K562 (cell line): ENCODE results near the gene THAP2. TPM values are rescaled to one million over a fixed set of nuclear protein-coding genes. Genes with fewer than 3 reads are reported as not detected.

ENCODE experiments used
- ATAC-seq: fragments of 200-7000 bp; cut with Tn5 transposase; 3 replicates; pipeline ENCODE4 v1.9.1; 2020; ENCODE audit warnings: moderate library complexity
- BruUV-seq: library from RNA; stranded (reverse); fragments of 400-500 nt; replicated peaks from 2 replicates; lab custom pipeline; 2021; lab: Mats Ljungman, UMichigan
- CTCF ChIA-PET: fragments of 300-600 bp; formaldehyde crosslinking; extraction: SDS; loops from one replicate; lab custom pipeline; 2021; ENCODE audit warnings: low intra/inter-chr PET ratio; lab: Yijun Ruan, JAX
- POLR2A ChIA-PET: fragments of 300-600, 350-650 bp; sonication (Branson Sonifier 250); formaldehyde crosslinking; extraction: SDS; loops from one replicate; lab custom pipeline; 2021; ENCODE audit warnings: antibody characterized with exemption, inconsistent platforms; lab: Yijun Ruan, JAX
- DNase-seq, 4 experiments: peaks; one replicate each; pipeline versions ENCODE4 v3.0.0 to v3.0.0-alpha.2; 2011 to 2018; ENCODE audit warnings: low spot score in 3 of 4, mixed read lengths in 3 of 4; ENCODE audit errors: extremely low read depth in 1 of 4
- FAIRE-seq: peaks from 2 replicates; lab custom pipeline; 2011; peaks lifted over from hg19 to GRCh38; lab: Jason Lieb, UNC
- H2AFZ ChIP-seq: 2 replicates; pipeline ENCODE4 v1.6.0; 2011; ENCODE audit warnings: low read depth, low read length, control low read depth, inconsistent platforms
- H3K27ac ChIP-seq: fragments of 200-600 bp; 3 replicates; pipeline ENCODE4 v1.8.0; 2011; ENCODE audit warnings: low read depth, mild to moderate bottlenecking, control low read depth, inconsistent platforms, low read length, moderate library complexity, mixed read lengths; ENCODE audit errors: extremely low read depth
- H3K27me3 ChIP-seq, 2 experiments: fragments of 300-600 bp in 1 of 2; 2 replicates in 1 of 2; 3 replicates in 1 of 2; pipeline versions ENCODE4 v1.6.0 to v1.8.0; 2011; ENCODE audit warnings: inconsistent platforms in 2 of 2, low read length in 2 of 2, mild to moderate bottlenecking in 1 of 2, mixed read lengths in 1 of 2, moderate library complexity in 1 of 2; ENCODE audit not compliant: control insufficient read depth in 2 of 2, insufficient read depth in 2 of 2
- H3K36me3 ChIP-seq: fragments of 300-600 bp; 3 replicates; pipeline ENCODE4 v1.8.0; 2011; ENCODE audit warnings: mild to moderate bottlenecking, low read length, inconsistent platforms; ENCODE audit not compliant: control insufficient read depth, insufficient read depth
- H3K4me1 ChIP-seq, 2 experiments: fragments of 200-600 bp in 1 of 2; replicated peaks in 1 of 2; 2 replicates in 1 of 2; 3 replicates in 1 of 2; pipeline versions ENCODE4 v1.5.1 to v1.8.0; 2011; ENCODE audit warnings: inconsistent platforms in 2 of 2, low read length in 2 of 2, mild to moderate bottlenecking in 1 of 2, mixed read lengths in 1 of 2, moderate library complexity in 1 of 2; ENCODE audit not compliant: control insufficient read depth in 2 of 2, insufficient read depth in 2 of 2
- H3K4me2 ChIP-seq: 2 replicates; pipeline ENCODE4 v1.6.1; 2011; ENCODE audit warnings: low read length, control low read depth, inconsistent platforms, mixed read lengths; ENCODE audit not compliant: insufficient read depth
- H3K4me3 ChIP-seq: fragments of 200-600 bp; sonication (generic), shearing (Covaris generic); 2 replicates; pipeline ENCODE4 v1.5.1; 2016; ENCODE audit warnings: control low read depth, inconsistent platforms
- H3K79me2 ChIP-seq: fragments of 200-600 bp; 3 replicates; pipeline ENCODE4 v1.8.0; 2011; ENCODE audit warnings: low read length, inconsistent platforms; ENCODE audit not compliant: control insufficient read depth, insufficient read depth
- H3K9ac ChIP-seq, 2 experiments: 2 replicates each; pipeline versions ENCODE4 v1.6.0 to v1.6.1; 2011; ENCODE audit warnings: low read depth in 2 of 2, low read length in 2 of 2, control low read depth in 1 of 2, inconsistent platforms in 1 of 2, mild to moderate bottlenecking in 1 of 2, mixed read lengths in 1 of 2; ENCODE audit not compliant: insufficient read depth in 1 of 2
- H3K9me1 ChIP-seq: one replicate; pipeline ENCODE4 v1.6.0; 2011; ENCODE audit warnings: inconsistent platforms, mild to moderate bottlenecking, low read length, moderate library complexity; ENCODE audit not compliant: control insufficient read depth, insufficient read depth
- H3K9me3 ChIP-seq: replicated peaks from 2 replicates; pipeline ENCODE4 v1.5.1; 2011; ENCODE audit warnings: low read depth, low read length, inconsistent platforms; ENCODE audit not compliant: control insufficient read depth, insufficient read depth
- H4K20me1 ChIP-seq: replicated peaks from 2 replicates; pipeline ENCODE4 v1.6.1; 2011; ENCODE audit warnings: low read length, inconsistent platforms, mixed read lengths; ENCODE audit not compliant: control insufficient read depth, insufficient read depth
- CHCHD3 ChIP-seq: fragments of 250-450 bp; sonication (Bioruptor Pico); IDR thresholded peaks from 2 replicates; pipeline ENCODE4 v2.1.2; 2022; ENCODE audit warnings: mild to moderate bottlenecking
- ETV1 ChIP-seq: fragments of 450-650 bp; conservative IDR thresholded peaks from 2 replicates; pipeline ENCODE4 v1.6.1; 2016; ENCODE audit warnings: missing genetic modification characterization, control low read depth, low read depth, missing compliant biosample characterization
- FOXK1 ChIP-seq: sonication (generic); formaldehyde crosslinking; IDR thresholded peaks from 2 replicates; pipeline ENCODE4 v1.8.0; 2022; ENCODE audit warnings: missing genetic modification reagents, mild to moderate bottlenecking, borderline replicate concordance
- HDAC6 ChIP-seq: IDR thresholded peaks from 2 replicates; pipeline ENCODE4 v1.6.1; 2012; ENCODE audit warnings: low read depth, mild to moderate bottlenecking, control low read depth, inconsistent platforms, low read length, moderate library complexity
- HEY1 ChIP-seq: fragments of 250-450 bp; sonication (Bioruptor Pico); IDR thresholded peaks from 2 replicates; pipeline ENCODE4 v1.5.0; 2020; ENCODE audit warnings: mild to moderate bottlenecking, moderate library complexity, borderline replicate concordance
- HNRNPUL1 ChIP-seq: fragments of 200-400 bp; formaldehyde crosslinking; IDR thresholded peaks from 2 replicates; pipeline ENCODE4 v1.6.1; 2017; ENCODE audit warnings: low read length
- MAZ ChIP-seq, 2 experiments: fragments of 450-650 bp in 1 of 2; sonication (generic) in 1 of 2; formaldehyde crosslinking; IDR thresholded peaks in 1 of 2; conservative IDR thresholded peaks in 1 of 2; 2 replicates each; pipeline versions ENCODE4 v1.4.0 to v1.5.0; 2020; ENCODE audit warnings: mild to moderate bottlenecking in 1 of 2, missing genetic modification reagents in 1 of 2
- MEF2A ChIP-seq: IDR thresholded peaks from 2 replicates; pipeline ENCODE4 v1.6.1; 2011; ENCODE audit warnings: low read depth, mild to moderate bottlenecking, low read length, moderate library complexity; ENCODE audit not compliant: control insufficient read depth
- NFRKB ChIP-seq: fragments of 450-650 bp; IDR thresholded peaks from 2 replicates; pipeline ENCODE4 v1.6.1; 2016; ENCODE audit warnings: low read depth
- PHTF2 ChIP-seq: fragments of 250-450 bp; sonication (Bioruptor Pico); IDR thresholded peaks from 2 replicates; pipeline ENCODE4 v1.5.0; 2021; ENCODE audit warnings: mild to moderate bottlenecking
- PPARD ChIP-seq: fragments of 250-450 bp; sonication (Bioruptor Pico); IDR thresholded peaks from 2 replicates; pipeline ENCODE4 v1.8.0; 2022; ENCODE audit warnings: inconsistent platforms, mild to moderate bottlenecking, moderate library complexity
- PTBP1 ChIP-seq: fragments of 200-400 bp; formaldehyde crosslinking; IDR thresholded peaks from 2 replicates; pipeline ENCODE4 v1.6.1; 2017; ENCODE audit warnings: low read depth, low read length
- RFX5 ChIP-seq: IDR thresholded peaks from 2 replicates; pipeline ENCODE4 v1.6.1; 2011; ENCODE audit warnings: low read depth, mild to moderate bottlenecking, improper control_type of control experiment, low read length
- SMARCB1 ChIP-seq: IDR thresholded peaks from 2 replicates; pipeline ENCODE4 v1.6.1; 2011; ENCODE audit warnings: improper control_type of control experiment, low read depth; ENCODE audit not compliant: insufficient read length
- TRIM28 ChIP-seq: fragments of 450-650 bp; IDR thresholded peaks from 2 replicates; pipeline ENCODE4 v1.6.1; 2017
- WGBS: fragments of 100-300 bp; shearing (Covaris generic); methylation state at CpG from one replicate; pipeline ENCODE4 v1.1.6; 2016; ENCODE audit warnings: low coverage, mixed read lengths; ENCODE audit not compliant: insufficient coverage; ENCODE audit errors: missing lambda C conversion rate; 5-methylcytosine and 5-hydroxymethylcytosine counted together
- in situ Hi-C: fragments of 300-500 bp; cut with MboI; formaldehyde crosslinking; loops from 4 replicates; pipeline ENCODE4 v1.15.0; 2018; ENCODE audit warnings: inconsistent platforms, mixed read lengths
- intact Hi-C: fragments of 100-400 bp; cut with micrococcal nuclease; formaldehyde crosslinking; loops from 2 replicates; pipeline ENCODE4 v1.14.2; 2022
- polyA plus RNA-seq, 8 experiments: library from polyadenylated mRNA; depleted of rRNA in 4 of 8; stranded (reverse) in 5 of 8; unstranded in 3 of 8; fragments of >200 nt; fragmentation: Nextera tagmentation in 2 of 8; fragmentation: Illumina TruSeq in 1 of 8; extraction: Ambion mirVana in 2 of 8; extraction: Trizol in 1 of 8; gene quantifications; 2 replicates each; pipeline versions ENCODE4 v1.2.1 to v1.2.3, GENCODE V29; 2011 to 2014; ENCODE audit warnings: inconsistent platforms in 1 of 8, missing spikeins in 1 of 8
- total RNA-seq, 7 experiments: library from RNA; depleted of rRNA in 6 of 7; stranded (reverse); fragments of >200 nt in 6 of 7; fragmentation: Illumina TruSeq in 2 of 7; extraction: Trizol in 2 of 7; gene quantifications; 2 replicates each; pipeline versions ENCODE4 v1.2.1 to v1.2.3, GENCODE V29; 2011 to 2021; ENCODE audit warnings: low replicate concordance in 1 of 7
- TF ChIP-seq, protein P1 (sequence below), 2 experiments: fragments of 450-650 bp; conservative IDR thresholded peaks; 2 replicates each; pipeline ENCODE4 v1.6.1; 2017; ENCODE audit warnings: mild to moderate bottlenecking in 2 of 2, moderate library complexity in 2 of 2

The THAP2 gene
- total and polyA plus RNA-seq, 9 of the 15 experiments (the other 6 are each of a cell fraction or from before 2014, with no cell fraction given), result 1.8 to 18.9 (median 7.3) TPM

- DNase-seq (no peak), FAIRE-seq (no peak), ATAC-seq (no peak)
- Histone ChIP-seq H2AFZ (no peak overlapping the region), H3K79me2 (peaks cover 92% of the 10 kb centered on the region), H3K27ac (no peak overlapping the region), H4K20me1 (no peaks in the 10 kb centered on the region), H3K4me1 (peaks cover 0 to 9% of the 10 kb centered on the region in 2 experiments; a peak in 1 of 5 replicates), H3K4me3 (no peak overlapping the region), H3K9ac (no peak overlapping the region), H3K9me1 (no peaks in the 10 kb centered on the region), H3K36me3 (peaks cover 88% of the 10 kb centered on the region), H3K9me3 (peaks cover 11% of the 10 kb centered on the region), H3K4me2 (no peak overlapping the region), H3K27me3 (no peaks in the 10 kb centered on the region)
- intact Hi-C loops (no loop called here), in situ Hi-C loops (no loop called here)
- WGBS, result 79% methylated on average over 1 of the region's 1 CpG
- no TSS peak for BruUV-seq
- POLR2A ChIA-PET, result no interaction called here
- TF ChIP-seq MEF2A (no peak), RFX5 (no peak), MAZ (CRISPR knock-in tag; conservative IDR thresholded peaks at IDR 0.05 in 1 of 2, IDR thresholded peaks at IDR 0.05 in 1 of 2) (no peak), HNRNPUL1 (no peak), SMARCB1 (no peak), CHCHD3 (CRISPR knock-in tag) (no peak), HEY1 (no peak), PTBP1 (no peak), TRIM28 (no peak), PPARD (CRISPR knock-in tag) (no peak), FOXK1 (CRISPR knock-in tag) (no peak), PHTF2 (CRISPR knock-in tag) (no peak), ETV1 (tag) (no peak), NFRKB (no peak), HDAC6 (no peak)
- TF ChIP-seq, protein P1, sequence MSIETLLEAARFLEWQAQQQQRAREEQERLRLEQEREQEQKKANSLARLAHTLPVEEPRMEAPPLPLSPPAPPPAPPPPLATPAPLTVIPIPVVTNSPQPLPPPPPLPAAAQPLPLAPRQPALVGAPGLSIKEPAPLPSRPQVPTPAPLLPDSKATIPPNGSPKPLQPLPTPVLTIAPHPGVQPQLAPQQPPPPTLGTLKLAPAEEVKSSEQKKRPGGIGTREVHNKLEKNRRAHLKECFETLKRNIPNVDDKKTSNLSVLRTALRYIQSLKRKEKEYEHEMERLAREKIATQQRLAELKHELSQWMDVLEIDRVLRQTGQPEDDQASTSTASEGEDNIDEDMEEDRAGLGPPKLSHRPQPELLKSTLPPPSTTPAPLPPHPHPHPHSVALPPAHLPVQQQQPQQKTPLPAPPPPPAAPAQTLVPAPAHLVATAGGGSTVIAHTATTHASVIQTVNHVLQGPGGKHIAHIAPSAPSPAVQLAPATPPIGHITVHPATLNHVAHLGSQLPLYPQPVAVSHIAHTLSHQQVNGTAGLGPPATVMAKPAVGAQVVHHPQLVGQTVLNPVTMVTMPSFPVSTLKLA (conservative IDR thresholded peaks at IDR 0.05), result no peak
- CTCF ChIA-PET, result no interaction called here
Observed at GRCh38 chr12:71652656-71653055, 11.4 kb upstream of the THAP2 start.
